Liver (tissue), 3 donors: ENCODE results near the gene GLS.

Experiments used
- CTCF ChIP-seq: fragments of 150-350 bp; IDR thresholded peaks from 2 replicates; pipeline ENCODE4 v1.5.1; 2017; ENCODE audit warnings: improper control_type of control experiment, low read depth, low read length; ENCODE audit not compliant: missing input control
- NR2F2 ChIP-seq: IDR thresholded peaks from 2 replicates; pipeline ENCODE4 v1.6.1; 2016; ENCODE audit warnings: antibody characterized with exemption
- SP1 ChIP-seq: IDR thresholded peaks from 2 replicates; pipeline ENCODE4 v1.6.1; 2018; ENCODE audit warnings: antibody characterized with exemption, mild to moderate bottlenecking
- donor health status: healthy.
- donor health status: healthy.

GRCh38 chr2:190863946-190864345 lies 16.7 kb upstream of the GLS start:
- TF ChIP-seq NR2F2 = no peak
- no peak for TF ChIP-seq CTCF
- no peak for TF ChIP-seq SP1
